Activated T-helper 2 cell treated with anti-CD3 and anti-CD28 coated beads, Interferon-gamma antibody, Interleukin-2, Interleukin-4, amounts not matched to agents 10 μg/mL and 5 μg/mL and 100 μg/mL, durations not matched to agents 14 hours and 24 hours and 36 hours (primary cell): ENCODE results near the gene RSRC2. TPM values are rescaled to one million over a fixed set of nuclear protein-coding genes. Genes with fewer than 3 reads are reported as not detected.

ENCODE experiments used
- total RNA-seq: library from RNA; stranded (reverse); gene quantifications from 2 replicates; pipeline ENCODE4 v1.2.3, GENCODE V29; 2022

The RSRC2 gene
- total RNA-seq, 1 donor from 2014 or later: 105 TPM

Other genes with a start within 250 kb of the RSRC2 start
- gene CLIP1, start 104.3 kb downstream of the RSRC2 start, total RNA-seq: 59.9 and 66.2 TPM in 2 replicates
- gene ZCCHC8, start 26.0 kb downstream of the RSRC2 start, total RNA-seq: 38.6 and 39.7 TPM in 2 replicates
- 121 and 122 TPM in 2 replicates for gene KNTC1, start 313 bp upstream of the RSRC2 start, total RNA-seq
- gene HCAR2, start 176.4 kb upstream of the RSRC2 start, total RNA-seq: 0.16 TPM in 2 replicates
- gene HCAR3, start 189.9 kb upstream of the RSRC2 start, total RNA-seq: 0.34 and 0.46 TPM in 2 replicates
- gene HCAR1, start 203.9 kb upstream of the RSRC2 start, total RNA-seq: 2.6 and 2.8 TPM in 2 replicates
- gene DENR, start 225.9 kb upstream of the RSRC2 start, total RNA-seq: 76.7 and 79.6 TPM in 2 replicates
- 0.39 and 0.62 TPM in 2 replicates for gene CCDC62, start 247.6 kb upstream of the RSRC2 start, total RNA-seq